ENCODE data around the gene HDAC9. TPM values are rescaled to one million over a fixed set of nuclear protein-coding genes. Genes with fewer than 3 reads are reported as not detected.

HDAC9 gene
- total RNA-seq, 2 donors from 2014 or later = 8.3 to 31.9 TPM

DNA sequence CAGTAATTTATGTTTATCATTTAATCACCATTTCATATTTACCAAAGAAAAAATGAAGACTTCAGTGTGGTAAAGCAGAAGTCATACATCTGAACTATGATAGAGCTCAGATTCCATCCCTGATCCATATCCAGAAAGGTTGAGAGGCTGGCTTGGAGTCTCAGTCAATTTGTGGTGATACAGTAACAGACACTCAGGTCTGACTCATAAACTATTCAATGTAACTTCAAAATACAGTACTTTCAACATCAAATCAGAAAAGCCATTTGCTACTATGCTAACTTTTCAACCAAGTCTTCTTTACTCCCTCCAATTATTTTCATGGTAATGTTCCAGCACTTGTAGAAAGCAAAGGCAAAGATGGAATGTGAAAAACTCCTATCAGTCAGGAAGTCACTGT is 190.4 kb downstream of the HDAC9 start:
- H3K4me3 ChIP-seq = no peak overlapping the region
- intact Hi-C loops (cut with DNase I) = no loop called here
- no peaks in the 10 kb centered on the region for H3K9me3 ChIP-seq
- H3K27ac ChIP-seq = no peak overlapping the region
- DNase-seq (ENCODE audit: low spot score) = no peak
- H3K27me3 ChIP-seq (replicated peaks; ENCODE audit: insufficient read depth) = no peaks in the 10 kb centered on the region
- H3K36me3 ChIP-seq = no peaks in the 10 kb centered on the region
- no peaks in the 10 kb centered on the region for H3K4me1 ChIP-seq (replicated peaks)
- TF ChIP-seq POLR2A (IDR thresholded peaks at IDR 0.05) (no peak), POLR2AphosphoS5 (IDR thresholded peaks at IDR 0.05) (no peak)
- TF ChIP-seq, protein P1, sequence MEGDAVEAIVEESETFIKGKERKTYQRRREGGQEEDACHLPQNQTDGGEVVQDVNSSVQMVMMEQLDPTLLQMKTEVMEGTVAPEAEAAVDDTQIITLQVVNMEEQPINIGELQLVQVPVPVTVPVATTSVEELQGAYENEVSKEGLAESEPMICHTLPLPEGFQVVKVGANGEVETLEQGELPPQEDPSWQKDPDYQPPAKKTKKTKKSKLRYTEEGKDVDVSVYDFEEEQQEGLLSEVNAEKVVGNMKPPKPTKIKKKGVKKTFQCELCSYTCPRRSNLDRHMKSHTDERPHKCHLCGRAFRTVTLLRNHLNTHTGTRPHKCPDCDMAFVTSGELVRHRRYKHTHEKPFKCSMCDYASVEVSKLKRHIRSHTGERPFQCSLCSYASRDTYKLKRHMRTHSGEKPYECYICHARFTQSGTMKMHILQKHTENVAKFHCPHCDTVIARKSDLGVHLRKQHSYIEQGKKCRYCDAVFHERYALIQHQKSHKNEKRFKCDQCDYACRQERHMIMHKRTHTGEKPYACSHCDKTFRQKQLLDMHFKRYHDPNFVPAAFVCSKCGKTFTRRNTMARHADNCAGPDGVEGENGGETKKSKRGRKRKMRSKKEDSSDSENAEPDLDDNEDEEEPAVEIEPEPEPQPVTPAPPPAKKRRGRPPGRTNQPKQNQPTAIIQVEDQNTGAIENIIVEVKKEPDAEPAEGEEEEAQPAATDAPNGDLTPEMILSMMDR (IDR thresholded peaks at IDR 0.05) = no peak

DNA sequence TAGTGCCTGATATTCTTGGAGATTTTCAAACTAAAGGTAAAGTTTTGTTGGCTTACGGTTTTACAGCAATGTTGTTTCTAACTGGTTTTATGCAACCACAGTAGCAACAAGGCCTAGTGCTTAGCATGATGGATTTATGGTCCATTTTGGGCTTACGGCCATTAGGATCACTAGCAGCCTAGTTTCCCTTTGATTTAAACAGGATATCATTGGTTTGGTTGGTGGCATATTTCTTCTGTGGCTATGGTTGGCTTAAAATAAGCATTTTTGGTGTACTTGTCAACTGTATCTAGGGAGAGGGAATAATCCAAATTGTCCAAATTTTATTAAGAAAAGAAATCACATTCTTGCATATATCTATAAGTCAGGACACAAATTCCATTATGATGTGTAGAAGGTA is 194.0 kb downstream of the HDAC9 start:
- intact Hi-C loops (cut with DNase I) = no loop called here
- 61% methylated on average over 2 of the region's 2 CpGs for WGBS
- H3K4me3 ChIP-seq = no peak overlapping the region
- DNase-seq (ENCODE audit: low spot score) = no peak
- TF ChIP-seq POLR2AphosphoS5 (IDR thresholded peaks at IDR 0.05) = no peak
- TF ChIP-seq, protein P1 (IDR thresholded peaks at IDR 0.05) = no peak
- TF ChIP-seq POLR2A (IDR thresholded peaks at IDR 0.05) = no peak
- H3K27me3 ChIP-seq (replicated peaks; ENCODE audit: insufficient read depth) = no peaks in the 10 kb centered on the region
- no peaks in the 10 kb centered on the region for H3K36me3 ChIP-seq
- no peaks in the 10 kb centered on the region for H3K4me1 ChIP-seq (replicated peaks)
- H3K9me3 ChIP-seq = no peaks in the 10 kb centered on the region
- no peak overlapping the region for H3K27ac ChIP-seq

DNA sequence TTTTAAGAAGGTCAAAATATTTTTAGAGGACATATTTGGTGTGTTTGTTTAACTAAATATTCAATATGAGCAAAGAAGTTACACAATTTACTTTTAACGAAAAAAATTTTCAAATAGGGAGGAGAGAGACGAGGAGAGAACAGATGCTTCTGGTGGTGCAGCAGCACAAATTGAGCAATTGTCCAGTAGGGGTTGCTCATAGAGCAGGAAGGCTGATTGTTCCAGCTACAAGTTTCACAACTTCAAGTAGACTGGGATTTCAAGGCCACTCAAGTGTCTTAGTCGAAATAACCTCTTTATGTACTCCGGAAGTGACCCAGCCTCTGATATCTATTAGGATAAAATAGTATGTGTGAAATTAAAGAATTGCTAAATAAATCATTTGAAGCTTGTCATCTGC is 197.9 kb downstream of the HDAC9 start:
- Histone ChIP-seq H3K36me3 (no peaks in the 10 kb centered on the region), H3K27me3 (replicated peaks; ENCODE audit: insufficient read depth) (no peaks in the 10 kb centered on the region), H3K4me1 (replicated peaks) (no peaks in the 10 kb centered on the region), H3K9me3 (no peaks in the 10 kb centered on the region), H3K27ac (no peak overlapping the region), H3K4me3 (no peak overlapping the region)
- intact Hi-C loops (cut with DNase I) = no loop called here
- no peak for DNase-seq (ENCODE audit: low spot score)
- 31% methylated on average over 4 of the region's 4 CpGs for WGBS
- TF ChIP-seq POLR2A (IDR thresholded peaks at IDR 0.05) (no peak), POLR2AphosphoS5 (IDR thresholded peaks at IDR 0.05) (no peak)
- TF ChIP-seq, protein P1 (IDR thresholded peaks at IDR 0.05) = peak in 2 of 4 experiments; percentile 24

DNA sequence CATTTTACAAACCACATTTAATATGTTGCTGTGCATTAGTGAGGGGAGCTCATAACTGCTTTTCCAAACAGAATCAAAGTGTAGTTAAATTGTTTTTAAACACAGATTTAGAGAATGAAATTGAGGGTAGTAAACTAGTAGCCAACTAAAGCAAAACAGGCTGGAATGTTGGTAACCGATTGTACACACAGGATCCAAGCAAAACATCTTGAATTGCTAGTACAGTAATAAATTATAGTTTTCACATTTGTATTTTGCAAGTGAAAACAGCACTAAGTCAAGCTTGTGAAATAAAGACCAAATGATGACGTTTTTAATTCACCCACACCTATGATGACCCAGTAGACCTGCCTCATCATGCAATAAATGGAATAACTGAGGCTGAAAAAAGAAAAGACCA is 198.3 kb downstream of the HDAC9 start:
- TF ChIP-seq POLR2AphosphoS5 (IDR thresholded peaks at IDR 0.05) = no peak
- TF ChIP-seq POLR2A (IDR thresholded peaks at IDR 0.05) = no peak
- TF ChIP-seq, protein P1 (IDR thresholded peaks at IDR 0.05) = no peak
- Histone ChIP-seq H3K4me1 (replicated peaks) (no peaks in the 10 kb centered on the region), H3K27me3 (replicated peaks; ENCODE audit: insufficient read depth) (no peaks in the 10 kb centered on the region), H3K36me3 (no peaks in the 10 kb centered on the region), H3K9me3 (no peaks in the 10 kb centered on the region), H3K27ac (no peak overlapping the region), H3K4me3 (no peak overlapping the region)
- intact Hi-C loops (cut with DNase I) = no loop called here
- no peak for DNase-seq (ENCODE audit: low spot score)
- WGBS = 42% methylated on average over 2 of the region's 2 CpGs

DNA sequence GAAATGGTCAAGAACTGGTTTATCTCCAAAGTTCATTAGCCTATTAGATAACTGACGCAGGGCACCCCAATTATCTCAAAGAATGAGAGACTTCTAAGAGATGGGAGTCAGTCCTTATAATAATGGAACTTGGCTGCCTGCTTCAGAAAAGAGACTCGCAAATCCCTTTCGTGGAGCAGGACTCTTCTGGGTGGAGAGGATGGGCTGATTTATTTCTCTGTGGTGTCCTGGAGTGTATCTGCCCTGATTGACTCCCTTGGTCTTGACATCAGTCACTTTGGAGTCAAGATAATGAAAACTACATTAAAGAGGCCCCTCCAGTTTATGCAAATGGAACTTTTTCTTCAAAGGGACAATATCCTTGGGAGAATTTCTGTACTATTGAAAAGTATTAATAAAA is 198.9 kb downstream of the HDAC9 start:
- Histone ChIP-seq H3K27me3 (replicated peaks; ENCODE audit: insufficient read depth) (no peaks in the 10 kb centered on the region), H3K36me3 (no peaks in the 10 kb centered on the region), H3K4me1 (replicated peaks) (no peaks in the 10 kb centered on the region), H3K4me3 (no peak overlapping the region), H3K9me3 (no peaks in the 10 kb centered on the region), H3K27ac (no peak overlapping the region)
- TF ChIP-seq POLR2AphosphoS5 (IDR thresholded peaks at IDR 0.05) (no peak), POLR2A (IDR thresholded peaks at IDR 0.05) (no peak)
- TF ChIP-seq, protein P1 (IDR thresholded peaks at IDR 0.05) = no peak
- no peak for DNase-seq (ENCODE audit: low spot score)
- 86% methylated on average over 3 of the region's 3 CpGs for WGBS
- intact Hi-C loops (cut with DNase I) = no loop called here

Data from prostate gland (tissue), 2 donors.